Stimulated activated CD8-positive, alpha-beta memory T cell treated with anti-CD3 and anti-CD28 coated beads, Interleukin-15, amount 100 ng/mL, for 1 hour (primary cell): ENCODE data around the gene PDE6B.
"Not testable (repeated sequence)": the region's sequence is repeated elsewhere in the genome, so short reads cannot be mapped to it uniquely, and the experiment has no call there.

Experiments used
- DNase-seq: peaks from one replicate; pipeline ENCODE4 v3.0.0-alpha.2; 2020; ENCODE audit warnings: low read depth

The PDE6B gene

DNA sequence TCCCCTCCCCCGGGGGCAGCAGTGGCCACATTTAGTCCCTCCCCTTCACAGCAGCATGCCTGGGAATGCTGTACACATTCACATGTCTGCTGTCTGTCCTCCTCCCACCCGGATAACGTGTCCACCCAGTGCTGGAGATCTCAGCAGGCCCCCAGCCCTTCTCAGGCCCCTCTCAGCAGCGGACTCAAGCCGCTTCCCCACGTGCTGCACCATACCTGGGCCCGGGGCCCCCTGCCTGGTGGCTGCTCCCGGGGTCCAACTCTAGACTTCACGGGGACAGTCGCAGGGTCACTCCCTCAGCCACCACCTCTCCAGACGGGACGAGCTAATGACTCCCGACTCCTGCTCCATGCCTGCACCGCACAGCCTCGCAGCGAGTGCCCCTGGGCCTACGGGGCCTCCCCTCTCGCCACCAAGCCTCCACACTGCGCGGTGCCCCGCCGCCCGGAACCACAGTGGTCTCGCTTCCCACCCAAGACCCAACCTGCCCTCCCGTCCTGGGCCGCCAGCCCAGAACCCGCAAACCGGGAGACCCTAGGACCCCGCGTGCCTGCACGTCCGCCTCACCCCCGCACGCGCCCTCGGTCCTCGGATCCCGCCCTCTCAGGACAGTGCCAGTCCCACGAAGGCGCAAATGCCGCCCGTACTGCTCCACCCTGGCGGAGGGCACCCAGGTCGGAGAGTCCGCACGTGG lies 79.0 kb downstream of the PDE6B start:
- no peak for DNase-seq

DNA sequence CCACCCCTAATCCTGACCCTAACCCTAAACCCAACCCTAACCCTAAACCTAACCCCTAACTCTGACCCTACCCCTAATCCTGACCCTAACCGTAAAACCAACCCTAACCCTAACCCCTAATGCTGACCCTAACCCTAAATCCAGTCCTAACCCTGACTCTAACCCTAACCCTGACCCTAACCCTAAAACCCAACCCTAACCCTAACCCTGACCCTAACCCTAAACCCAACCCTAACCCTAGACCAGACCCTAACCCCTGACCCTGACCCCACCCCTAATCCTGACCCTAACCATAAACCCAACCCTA lies 79.6 kb downstream of the PDE6B start:
- DNase-seq, result no peak

DNA sequence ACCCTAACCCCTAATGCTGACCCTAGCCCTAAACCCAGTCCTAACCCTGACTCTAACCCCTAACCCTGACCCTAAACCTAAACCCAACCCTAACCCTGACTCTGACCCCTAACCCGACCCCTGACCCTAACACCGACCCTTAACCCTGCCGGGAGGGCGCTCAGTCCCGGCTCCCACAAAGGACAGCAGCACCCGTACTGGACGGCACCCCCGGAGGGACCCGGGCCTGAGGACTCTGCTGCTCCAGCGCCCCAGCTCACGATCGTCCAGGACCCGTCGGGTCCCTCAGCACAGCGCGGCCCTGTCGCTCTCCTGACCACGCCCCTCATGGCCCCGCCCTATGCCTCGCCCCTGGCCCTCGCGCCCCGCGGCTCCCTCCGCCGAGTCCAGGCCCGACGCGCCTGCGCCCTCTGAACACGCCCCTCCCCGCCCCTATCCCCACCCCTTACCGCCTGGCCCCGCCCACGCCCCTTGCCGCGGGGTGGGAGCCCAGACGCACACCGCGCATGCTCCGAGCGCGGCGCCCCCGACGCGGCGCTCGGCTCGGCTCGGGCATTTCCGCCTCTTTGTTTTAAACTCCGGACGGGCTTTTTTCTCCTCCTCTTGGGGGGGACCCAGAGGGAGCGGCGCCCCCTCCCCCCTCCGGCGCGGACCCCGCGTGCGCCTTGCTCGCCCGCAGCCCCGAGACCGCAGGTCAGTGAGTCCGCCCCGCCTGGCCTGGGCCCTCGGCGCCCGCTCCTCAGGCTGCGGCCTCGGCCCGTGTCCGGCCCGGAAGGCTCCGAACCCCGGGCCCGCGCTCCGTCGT lies 80.1 kb downstream of the PDE6B start, which contains the start of gene PCGF3:
TSS of gene PCGF3 (plus strand) at position 555 of the 805 bp plus-strand sequence. CDS start 27,849 bp downstream, outside the sequence.
- peak; percentile 95 for DNase-seq

DNA sequence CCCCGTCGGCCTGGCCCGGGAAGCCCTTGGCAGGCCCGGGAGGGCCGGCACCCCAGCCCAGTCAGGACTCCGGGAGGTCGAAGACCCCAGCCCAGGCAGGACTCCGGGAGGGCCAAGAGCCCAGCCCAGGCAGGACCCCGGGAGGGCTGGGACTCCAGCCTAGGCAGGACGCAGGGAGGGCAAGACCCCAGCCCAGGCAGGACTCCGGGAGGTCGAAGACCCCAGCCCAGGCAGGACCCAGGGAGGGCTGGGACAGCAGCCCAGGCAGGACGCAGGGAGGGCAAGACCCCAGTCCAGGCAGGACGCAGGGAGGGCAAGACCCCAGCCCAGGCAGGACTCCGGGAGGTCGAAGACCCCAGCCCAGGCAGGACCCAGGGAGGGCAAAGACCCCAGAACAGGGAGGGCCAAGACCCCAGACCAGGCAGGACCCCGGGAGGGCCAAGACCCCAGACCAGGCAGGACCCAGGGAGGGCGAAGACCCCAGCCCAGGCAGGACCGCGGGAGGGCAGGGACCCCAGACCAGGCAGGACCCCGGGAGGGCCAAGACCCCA lies 80.8 kb downstream of the PDE6B start:
- DNase-seq, result not testable (repeated sequence)

DNA sequence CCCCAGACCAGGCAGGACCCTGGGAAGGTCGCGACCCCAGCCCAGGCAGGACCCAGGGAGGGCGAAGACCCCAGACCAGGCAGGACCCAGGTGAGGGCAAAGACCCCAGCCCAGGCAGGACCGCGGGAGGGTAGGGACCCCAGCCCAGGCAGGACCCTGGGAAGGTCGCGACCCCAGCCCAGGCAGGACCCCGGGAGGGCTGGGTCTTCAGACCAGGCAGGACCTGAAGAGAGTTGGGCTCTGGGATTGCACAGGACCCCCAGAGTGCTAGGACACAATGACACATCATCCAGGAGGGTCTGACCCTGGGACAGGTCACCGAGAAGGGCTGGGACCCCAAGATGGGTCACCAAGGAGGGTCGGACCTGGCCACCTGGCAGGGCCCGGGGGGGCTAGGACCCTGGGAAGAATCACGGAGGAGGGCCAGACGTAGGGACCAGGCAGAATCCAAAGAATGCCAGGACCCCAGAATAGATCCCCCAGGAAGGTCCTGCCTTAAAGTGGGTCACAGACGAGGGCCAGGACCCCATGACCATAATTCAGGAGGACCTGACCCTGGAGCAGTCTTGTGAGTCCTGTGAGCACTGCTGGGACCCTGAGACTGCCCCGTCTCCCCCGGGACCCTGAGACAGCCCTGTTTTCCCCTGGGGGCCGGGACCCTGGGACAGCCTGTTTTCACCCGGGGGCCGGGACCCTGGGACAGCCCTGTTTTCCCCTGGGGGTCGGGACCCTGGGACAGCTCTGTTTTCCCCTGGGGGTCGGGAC lies 81.6 kb downstream of the PDE6B start:
- no peak for DNase-seq

DNA sequence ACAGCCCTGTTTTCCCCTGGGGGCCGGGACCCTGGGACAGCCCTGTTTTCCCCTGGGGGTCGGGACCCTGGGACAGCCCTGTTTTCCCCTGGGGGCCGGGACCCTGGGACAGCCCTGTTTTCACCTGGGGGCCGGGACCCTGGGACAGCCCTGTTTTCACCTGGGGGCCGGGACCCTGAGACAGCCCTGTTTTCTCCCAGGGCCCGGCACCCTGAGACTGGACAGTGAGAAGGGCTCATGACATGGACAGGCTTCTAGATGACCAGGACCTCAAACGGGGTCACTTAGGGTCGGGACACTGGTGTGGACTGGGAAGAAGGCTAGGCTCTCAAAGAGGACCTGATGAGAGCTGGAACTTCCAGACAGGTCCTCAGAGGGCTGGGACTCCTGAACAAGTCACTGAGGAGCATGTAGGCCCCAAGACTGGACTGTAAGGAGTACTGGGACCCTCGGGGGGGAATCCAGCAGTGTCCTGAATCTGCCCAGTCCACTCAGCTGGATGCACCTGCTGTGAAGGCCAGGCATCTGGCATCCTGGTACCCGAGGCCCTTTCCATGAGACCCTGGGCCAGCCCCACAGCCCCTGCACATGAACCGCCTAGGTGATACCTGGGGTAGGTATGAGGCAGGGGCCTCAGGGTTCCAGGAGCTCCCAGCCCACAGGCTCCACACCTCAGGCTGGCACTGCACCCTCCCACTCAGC lies 82.7 kb downstream of the PDE6B start:
- DNase-seq, result no peak

DNA sequence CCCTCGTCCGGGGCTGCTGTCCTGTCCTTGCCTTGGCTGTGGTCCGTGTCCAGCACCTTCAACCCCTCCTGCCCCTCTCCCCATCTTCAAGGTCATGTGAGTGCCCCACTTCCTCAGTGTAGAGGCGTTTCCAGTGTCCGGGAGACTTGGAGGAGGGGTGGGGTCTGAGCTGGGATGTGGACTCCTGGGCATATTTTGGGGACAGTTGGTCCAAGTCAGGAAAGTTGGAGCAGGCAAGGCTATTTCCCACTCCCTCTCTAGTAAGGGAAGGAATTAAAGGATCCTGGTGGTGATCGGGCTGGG lies 83.2 kb downstream of the PDE6B start:
- DNase-seq, result no peak

DNA sequence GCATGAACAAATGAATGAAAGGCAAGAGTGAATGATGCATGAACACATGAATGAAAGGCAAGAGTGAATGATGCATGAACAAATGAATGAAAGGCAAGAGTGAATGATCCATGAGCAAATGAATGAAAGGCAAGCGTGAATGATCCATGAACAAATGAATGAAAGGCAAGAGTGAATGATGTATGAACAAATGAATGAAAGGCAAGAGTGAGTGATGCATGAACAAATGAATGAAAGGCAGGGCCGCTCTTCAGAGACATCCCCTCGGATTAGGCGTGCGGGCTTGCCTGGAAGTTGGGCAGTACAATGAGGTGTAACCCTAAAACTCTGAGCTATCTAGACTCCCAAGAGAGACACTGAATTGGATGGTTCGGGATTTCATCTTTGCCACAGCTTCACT lies 84.0 kb downstream of the PDE6B start:
- DNase-seq, result no peak

DNA sequence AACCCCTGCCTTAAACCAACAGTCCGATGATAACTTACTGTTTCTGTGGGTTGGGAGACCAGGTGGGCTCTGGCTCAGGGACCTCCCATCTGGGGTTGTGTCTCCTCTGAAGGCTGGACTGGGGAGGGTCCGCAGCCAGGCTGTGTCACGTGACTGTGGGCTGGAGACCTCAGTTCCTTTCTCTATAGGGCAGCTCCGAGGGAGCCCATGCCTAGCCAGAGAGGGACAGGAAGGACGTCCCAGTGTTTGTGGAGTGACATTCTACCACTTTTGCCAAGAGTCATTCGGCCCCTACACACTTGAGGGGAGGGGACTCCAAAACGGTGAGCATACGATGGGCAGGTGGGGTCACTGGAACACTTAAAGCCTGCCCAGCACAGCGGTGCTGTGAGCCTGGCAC lies 84.7 kb downstream of the PDE6B start:
- DNase-seq, result no peak

DNA sequence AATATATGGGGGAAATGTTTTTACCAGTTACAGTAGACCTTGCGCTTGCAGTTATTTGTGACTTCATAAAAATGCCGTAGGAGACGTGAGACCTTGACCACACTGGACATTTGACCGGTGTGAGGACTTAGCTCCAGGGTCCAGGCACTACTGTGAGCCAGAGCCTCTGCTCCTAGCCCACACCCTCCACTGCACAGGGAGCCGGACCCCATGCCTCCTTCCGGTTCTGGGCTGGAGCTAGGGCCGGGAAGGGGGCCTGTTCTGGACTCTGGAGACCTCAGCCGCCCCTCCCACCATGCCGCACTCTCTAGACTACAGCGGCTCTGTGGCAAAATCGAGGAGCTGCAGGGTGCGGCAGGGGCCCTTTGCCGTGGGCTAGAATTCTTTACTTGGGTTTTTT lies 85.5 kb downstream of the PDE6B start:
- DNase-seq, result no peak

DNA sequence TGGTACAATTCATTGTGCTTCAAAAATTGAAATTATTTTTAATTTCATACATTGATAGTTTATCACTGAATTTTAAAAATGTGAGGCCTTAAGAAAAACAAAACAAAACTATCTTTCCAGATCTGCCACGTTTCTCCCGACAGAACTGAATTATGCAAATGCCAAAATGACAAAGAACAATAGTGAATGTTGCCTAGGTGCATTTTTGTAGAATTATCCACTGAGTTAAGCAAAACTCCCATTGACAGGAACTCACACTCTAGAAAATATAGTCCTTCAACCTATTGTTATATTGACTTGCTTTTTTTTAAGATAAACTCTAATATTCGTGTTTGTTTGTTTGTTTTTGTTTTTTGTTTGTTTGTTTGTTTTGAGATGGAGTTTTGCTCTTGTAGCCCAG lies 86.7 kb downstream of the PDE6B start:
- no peak for DNase-seq

DNA sequence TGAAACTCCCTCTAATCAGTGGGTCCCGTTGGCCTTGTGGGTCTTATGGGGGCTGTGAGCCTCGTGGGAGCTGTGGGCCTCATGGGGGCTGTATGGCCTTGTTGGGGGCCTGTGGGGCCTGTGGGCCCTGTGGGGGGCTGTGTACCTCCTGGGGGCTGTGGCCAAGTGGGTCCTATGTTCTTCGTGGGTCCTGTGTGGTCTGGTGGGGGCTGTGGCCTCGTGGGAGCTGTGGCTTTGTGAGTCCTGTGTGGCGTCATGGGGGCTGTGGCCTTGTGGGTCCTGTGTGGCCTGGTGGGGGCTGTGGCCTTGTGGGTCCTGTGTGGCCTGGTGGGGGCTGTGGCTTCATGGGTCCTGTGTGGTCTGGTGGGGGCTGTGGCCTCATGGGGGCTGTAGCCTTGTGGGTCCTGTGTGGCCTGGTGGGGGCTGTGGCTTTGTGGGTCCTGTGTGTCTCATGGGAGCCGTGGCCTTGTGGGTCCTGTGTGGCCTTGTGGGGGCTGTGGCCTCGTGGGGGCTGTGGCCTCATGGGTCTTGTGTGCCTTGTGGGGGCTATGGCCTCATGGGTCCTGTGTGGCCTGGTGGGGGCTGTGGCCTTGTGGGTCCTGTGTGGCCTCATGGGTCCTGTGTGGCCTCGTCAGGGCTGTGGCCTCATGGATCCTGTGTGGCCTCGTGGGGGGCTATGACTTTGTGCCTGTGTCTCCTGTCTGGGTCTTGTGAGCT lies 87.7 kb downstream of the PDE6B start:
- DNase-seq, result no peak

DNA sequence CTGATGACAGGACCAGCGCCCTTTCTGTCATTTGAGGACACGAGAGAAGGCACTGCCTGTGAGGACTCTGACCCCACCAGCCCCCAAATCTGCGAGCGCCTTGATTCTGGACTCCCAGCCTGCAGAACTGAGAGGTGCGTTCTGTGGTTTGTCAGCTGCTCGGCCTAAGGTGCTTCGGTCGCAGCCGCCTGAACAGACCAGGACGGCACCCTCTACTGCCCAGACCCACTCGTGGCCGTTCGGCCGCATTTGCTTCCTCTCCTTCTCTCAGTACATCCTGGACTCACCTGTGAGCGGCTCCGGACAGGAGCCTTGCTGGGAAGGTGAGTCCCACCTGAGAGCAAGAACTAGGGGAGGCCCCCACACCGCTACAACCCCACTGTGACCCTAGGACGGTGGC lies 88.7 kb downstream of the PDE6B start:
- DNase-seq, result no peak

DNA sequence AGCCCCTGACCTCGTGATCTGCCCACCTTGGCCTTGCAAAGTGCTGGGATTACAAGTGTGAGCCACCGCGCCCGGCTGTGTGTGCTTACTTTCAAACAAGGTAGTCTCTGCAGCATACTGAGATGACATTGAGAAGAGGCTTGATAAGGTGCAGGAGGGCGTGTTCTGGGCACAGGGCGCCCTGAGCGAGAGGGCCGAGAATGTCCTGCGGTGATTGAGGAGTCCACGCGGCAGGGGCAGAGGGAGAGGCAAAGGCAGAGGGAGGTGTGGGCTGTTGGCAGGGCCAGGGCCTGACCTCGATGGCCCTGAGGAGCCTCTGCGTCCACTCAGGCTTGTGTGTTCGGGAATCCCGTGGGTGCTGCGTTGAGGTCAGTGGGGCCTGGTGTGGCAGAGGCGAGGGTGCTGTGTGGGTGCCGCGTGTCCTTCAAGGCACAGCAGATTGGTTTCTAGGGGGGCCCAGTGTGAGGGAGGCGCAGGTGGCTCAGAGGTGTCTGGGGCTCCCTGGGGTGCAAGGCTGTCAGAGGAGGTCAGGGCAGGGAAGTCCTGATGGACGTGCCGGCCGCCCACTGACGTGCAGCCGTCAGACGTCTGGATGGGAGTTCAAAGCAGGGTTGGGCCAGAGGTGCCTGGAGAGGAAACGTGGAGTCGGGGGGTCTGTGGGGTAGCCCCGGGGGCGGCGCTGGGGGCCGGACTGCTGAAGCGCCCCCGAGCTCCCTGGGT lies 92.4 kb downstream of the PDE6B start:
- DNase-seq, result no peak

DNA sequence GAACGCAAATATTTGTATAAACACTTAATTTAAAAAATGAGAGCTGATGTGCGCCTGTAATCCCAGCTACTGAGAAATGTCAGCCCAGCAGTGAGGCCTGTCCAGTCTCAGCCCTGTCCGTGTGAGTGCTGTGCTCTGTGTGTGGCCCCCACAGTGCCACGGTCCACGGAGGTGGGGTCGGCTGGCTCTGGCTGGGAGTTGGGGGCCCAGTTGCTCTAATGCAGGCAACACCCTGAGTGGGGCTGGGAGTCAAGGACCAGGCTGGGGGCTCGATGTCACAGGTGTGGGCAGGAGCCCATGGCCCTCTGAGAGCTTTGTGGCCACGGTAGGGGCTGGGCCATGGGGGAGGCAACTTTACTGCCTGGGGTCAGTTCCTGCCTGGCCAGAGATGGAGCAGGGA lies 93.1 kb downstream of the PDE6B start:
- DNase-seq, result no peak
